Astrocyte of the hippocampus (primary cell): ENCODE data around the gene ARID5A.

Source experiments
- DNase-seq: peaks from one replicate; pipeline ENCODE4 v3.0.0; 2011; ENCODE audit warnings: low read depth, low spot score

The ARID5A gene

DNA sequence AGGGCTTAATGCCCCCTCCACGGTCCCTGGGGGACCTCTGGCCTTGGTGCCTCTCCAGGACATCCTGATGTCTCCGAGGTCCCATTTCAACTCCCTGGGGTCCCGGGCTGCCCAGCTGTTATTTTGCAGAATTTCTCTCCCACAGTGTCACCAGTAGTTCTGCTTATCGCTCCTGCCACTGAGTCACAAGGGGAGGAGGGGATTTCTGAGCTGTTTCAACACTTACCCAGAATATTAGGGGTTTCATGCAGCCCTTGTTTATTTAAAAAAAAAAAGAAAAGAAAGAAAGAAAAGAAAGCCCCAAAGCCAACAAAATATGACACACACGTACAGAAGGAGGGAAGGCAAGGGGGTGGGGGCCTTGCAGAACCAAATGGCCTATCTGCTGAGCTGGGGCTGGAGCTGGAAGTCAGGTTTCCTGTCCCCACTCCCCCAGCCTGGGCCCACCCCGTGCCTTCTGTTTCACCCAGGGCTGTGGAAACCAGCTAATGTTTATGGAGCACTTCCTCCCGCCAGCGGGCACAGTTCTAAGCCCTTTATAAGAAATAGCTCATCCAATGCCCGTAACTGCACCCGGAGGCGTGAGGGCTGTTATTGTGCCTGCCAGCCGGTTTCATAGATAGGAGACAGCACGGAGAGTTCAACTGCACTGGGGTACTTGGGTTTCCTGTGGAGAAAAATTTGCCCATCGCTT is 8.4 kb upstream of the ARID5A start:
- peak; percentile 39 for DNase-seq

DNA sequence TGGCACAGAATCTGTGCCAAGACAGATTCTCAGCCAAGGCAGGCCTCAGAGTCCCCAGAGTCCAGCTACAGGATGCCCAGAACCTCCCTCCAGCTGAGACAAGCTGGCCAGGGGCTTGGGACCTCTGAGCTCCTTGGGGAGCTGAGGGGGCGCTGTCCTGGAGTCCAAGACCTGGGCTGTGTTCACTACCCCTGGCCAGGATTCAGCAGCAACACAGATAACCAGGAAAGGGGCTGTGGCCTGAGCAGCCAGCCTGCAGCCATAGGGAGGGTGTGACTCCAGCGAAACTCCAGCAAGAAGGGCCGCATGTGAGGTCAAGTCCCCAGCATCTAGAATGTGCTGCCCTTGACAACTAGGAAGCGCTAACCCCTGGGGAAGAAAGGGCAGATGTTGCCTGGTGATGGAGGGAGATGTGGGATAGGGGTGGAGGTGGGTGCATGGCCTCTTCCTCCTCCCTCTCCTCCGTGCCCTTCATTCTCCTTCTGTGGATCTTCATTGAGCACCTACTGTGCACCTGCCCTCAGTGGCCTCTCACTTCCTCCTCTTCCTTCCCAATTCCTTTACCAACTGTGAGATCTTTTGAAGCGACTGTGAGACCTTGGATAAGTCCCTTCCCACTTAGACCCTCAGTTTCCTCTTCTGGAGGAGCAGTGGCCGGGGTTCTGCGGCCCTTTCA is 7.7 kb upstream of the ARID5A start:
- DNase-seq, result no peak

DNA sequence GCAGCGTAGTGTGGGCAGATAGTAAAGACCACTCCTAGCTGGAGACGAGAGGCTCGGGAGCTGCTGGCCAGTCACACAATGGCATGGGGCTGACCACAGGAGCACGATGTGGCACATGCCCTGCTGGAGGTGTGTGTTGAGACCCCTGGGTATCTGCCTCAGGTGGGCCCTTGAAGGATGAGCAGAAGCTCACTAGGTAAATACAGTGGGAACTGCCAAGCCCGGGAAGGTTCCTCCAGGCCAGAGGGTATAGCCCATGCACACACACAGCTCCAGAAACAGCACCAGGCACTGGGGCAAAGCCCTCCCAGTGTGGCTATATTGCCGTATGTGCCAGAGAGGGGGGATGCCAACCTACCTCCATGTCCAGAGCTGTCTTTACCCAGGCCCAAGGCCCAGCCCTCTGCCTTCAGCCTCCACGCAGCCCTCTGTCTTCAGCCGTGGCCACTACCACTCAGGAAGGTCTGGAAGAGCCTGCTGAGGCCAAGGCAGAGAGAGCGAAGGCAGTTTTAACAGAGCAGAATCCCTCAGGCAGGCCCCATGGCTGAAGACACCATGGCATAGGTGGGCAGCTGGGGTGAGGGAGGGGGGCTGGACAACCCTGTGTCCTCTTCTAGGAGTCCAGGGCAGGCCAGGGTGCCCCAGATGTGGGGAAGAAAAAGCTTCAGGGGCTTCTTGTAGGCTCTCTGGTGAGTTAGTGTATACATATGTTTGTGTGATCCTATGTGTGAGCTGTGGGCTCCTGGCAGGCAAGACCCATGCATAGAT is 7.0 kb upstream of the ARID5A start:
- DNase-seq, result no peak

DNA sequence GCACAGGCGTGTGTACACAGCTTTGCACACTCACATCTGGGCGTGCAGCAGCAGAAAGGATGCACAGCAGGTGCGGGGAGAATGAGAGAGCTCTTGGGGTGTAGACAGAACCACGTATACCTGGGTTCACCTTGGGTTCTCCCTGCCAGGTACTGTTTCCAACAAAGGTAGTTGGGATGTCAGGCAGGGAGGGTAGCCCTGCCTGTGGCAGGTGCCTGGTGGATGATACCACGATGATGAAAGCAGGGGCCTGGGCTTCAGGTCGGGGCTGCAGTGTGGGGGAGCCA is 6.5 kb upstream of the ARID5A start:
- no peak for DNase-seq

DNA sequence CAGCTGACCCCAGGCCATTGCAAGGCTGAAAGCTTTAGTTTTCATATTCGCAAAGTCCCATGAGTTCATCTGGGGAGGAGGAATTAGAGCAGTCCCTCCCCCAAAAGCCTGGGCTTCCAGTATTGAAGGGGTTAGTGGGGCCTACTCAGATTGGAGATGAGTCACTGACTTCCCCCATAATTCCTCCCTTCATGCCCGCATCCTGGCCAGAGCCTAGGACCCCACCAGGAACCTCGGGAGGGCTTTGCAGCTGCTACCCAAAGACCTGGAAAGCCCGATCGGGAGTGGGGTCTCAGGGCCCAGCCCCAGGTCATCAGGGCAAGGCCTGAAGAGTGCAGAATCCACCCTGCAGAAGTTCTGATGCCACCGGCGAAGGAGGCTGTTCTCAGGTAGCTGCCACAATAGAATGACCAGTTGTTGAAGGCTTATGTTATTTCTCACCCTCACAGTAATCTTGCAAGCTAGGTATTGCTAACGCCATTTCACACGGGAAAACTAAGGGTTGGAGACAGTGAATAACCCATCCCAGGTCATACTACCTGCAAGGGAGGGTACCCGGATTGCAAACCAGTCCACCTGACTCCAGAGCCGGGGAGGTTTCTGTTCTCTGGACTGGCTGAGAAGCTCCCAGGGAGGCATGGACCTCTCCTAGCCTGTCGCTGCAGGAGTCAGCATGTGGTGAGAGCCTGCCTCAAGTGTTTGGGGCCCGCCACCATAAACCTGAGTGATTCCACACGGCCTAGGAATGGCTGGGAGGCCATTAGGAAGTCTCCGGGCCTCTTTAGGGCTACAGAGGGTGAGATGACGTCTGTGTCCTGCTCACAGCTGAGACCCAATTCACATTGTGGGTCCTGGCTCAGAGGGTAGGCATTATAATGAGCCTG is 5.8 kb upstream of the ARID5A start:
- no peak for DNase-seq

DNA sequence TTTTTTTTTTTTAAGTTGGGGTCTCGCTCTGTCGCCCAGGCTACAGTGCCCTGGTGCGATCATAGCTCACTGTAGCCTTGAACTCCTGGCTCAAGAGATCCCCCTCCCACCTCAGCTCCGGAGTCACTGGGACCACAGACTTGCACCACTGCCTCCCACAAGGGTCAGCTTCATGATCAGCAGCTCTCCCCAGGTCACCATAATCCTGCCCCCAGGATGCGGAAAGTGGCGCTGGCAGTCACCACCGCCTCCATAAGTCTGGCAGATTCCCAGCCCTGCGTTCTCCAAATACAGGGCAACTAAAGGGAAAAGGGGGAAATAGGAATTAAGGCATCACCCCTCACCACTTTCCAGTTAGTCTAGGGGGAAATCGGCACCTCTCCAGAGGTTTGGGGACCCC is 5.2 kb upstream of the ARID5A start:
- DNase-seq, result no peak

DNA sequence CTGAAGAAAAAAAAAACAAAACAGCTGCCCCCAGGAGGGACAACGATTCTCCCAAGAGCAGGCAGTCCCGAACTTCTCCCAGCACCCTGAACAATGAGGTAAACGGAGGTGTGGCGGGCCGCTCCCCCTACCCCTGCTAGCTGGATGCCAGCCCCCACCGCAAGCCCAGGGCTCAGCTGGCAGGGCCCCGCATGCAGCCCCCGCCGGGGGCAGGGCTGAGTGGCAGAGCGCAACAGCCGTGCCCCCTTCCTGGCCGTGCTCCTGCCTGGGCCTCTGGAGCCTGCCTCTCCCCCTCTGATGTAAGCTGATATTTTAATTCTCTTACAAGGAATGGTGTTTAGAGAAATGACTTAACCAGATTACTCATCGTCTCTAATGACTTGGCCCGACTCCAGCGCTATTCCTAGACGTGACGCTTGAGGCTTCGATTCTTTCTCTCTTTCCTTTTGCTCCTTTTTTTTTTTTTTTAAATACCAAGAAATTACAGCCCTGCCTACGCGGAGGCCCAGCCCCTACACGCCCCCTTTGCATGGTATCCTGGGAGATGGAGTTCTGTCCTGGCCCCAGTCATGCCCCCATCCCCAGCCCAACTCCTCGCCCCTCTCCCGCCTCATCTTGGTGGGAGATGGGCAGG is 4.6 kb upstream of the ARID5A start:
- peak; percentile 99 for DNase-seq

DNA sequence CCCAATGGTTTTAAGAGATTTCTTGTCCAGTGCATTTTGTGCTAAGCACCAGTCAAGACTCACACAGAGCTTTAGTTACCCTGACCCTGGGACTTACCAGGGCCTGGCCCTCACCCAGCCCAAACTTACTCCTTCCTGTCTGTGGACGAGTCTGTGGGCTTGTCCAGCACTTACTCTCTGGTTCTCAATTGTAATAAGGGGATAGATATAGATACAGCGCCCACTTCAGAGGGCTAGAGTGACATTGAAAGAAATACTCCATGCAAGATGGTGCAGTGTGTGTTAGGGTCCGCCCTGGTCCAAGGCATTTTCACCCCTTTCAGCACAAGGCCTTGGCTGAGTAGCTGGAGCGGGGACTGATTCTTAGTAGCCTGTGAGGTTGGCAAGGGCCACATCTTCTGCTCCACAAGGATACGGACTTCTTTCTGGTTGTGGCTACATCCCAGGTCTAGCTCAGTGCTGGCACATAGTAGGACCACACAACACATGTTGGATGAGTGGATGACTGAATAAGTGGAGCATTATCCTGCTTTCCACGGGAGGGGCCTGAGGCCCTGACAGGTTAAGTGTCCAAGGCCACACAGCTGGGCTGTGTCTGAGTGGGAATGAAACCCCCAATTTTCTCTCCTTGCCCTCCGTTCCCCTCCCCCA is 3.8 kb upstream of the ARID5A start:
- DNase-seq, result no peak

DNA sequence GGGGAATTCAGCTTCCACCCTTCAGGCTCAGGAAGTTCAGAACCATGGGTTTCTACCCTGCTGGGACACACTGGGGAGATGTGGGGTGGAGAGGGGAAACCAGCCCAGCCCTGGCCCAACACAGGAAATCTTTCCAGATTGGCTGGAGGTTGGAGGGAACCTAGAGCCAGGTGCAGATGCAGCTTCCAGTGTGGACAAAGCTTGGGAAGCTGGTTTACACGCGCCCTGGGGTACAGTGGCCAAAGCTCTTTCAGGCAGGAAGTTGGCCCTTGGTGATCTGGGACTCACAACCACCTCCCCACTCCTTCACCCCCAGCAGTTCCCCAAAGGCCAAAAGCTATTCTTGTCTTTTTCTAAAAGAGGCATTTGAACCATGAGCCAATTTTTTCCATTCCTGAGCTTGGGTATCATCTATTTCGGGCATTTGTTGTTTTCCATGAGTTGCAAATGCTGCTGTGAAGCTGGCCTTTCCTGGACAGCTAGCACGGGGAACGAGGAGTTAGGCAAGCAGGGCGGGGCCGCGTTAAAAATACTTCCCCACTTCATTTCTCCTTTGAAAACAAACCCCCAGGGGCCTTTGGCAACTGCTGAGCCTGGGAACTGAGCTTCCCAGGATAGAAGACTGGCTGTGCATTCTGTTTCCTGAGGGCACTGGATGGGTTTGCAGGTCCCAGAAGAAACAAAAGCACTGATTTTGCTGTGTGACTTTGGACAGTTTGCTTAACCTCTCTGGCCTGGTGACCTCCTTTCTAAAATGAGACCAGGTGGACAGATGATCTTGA is 3.1 kb upstream of the ARID5A start:
- DNase-seq, result no peak

DNA sequence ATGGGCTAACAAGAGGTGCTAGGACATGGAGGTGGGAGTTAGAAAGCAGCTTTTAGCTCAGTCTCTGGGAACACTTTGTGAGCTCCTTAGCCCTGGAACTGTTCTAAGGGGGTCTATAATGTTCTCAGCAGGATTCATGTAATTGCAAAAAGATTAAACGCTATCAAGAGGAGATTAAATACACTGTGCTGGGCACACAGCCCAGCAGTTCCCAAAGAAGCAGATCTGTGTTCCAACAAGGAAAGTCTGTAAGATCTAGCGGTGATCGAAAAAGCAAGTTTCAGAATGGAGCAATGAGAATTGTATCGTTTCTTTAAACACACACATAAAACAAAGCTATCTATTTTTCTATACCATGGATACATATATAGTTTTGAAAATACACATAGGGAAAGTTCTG is 2.4 kb upstream of the ARID5A start:
- no peak for DNase-seq

DNA sequence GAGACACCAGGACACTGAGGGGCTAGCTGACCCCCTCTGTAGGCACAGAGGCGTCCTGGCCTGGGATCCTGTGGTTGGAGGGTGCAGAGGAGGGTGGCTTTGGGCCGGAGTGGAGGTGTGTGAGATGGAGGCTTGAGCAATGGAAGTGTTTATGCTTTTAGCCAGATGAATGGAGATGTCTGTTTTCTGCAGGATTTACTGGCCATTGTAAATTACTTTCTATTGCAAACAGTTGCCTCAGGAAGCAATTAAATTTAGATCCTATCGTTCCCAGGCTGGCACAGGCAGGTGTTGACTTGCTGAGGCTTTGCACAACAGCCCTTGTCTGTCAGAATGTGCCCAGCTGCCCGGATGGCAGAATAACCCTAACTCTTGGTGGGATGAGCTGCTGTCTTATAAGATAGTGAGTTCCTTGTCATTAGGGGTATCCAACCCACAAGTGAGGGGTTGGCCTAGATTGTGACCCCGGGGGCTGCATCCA is 1.8 kb upstream of the ARID5A start:
- no peak for DNase-seq

DNA sequence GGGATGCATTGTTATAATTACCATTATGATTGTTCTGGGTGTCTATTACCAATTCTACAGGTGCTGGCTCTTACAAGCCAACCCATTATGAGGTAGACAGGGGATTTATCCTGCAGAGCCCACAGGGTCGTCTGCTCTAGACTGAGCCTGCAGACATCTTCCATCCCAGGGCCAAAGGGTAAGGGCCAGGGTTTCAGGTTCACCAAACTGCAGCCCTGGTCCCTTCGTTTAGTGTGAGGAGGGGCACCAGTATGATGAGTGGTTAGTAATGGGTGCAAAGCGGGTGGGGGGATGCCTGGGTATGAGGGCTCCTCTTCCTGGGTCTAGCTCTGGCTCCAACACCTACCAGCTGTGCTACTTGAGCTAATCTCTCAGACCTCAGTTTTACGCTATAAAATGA is 1.2 kb upstream of the ARID5A start:
- DNase-seq, result no peak

DNA sequence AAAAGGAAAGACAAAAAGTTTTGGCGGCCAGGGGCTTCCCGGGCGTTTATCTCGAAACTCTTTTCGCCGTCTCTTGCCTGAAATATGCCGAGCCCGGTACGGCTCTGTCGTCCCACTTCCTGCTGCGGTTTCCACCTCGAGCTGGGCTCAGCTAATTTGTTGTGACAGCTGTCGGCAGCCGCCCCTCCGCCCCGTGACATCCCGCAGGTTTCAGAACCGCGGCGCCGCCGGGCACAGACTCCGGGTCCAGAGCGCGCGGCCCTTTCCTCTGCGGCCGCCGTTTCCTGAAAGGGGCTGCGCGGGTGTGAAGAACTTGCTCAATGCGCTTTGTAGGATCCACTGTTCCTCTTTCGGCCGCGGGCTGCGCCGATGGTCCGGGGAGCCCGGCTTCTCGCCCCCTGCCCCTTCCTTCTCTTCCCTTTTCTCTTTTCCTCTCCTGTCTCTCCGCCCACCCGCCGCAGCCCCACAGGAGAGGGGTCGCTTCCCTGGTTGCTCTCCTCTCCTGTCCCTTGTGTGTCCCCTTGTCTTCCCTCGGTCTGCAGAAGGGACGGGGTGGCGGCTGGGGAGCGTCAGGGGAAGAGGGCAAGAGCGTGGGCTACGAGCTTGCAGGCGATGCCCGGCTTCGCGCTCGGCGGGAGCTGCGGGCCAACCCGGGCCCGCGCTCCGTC is 648 bp downstream of the ARID5A start:
- peak; percentile 75 for DNase-seq

DNA sequence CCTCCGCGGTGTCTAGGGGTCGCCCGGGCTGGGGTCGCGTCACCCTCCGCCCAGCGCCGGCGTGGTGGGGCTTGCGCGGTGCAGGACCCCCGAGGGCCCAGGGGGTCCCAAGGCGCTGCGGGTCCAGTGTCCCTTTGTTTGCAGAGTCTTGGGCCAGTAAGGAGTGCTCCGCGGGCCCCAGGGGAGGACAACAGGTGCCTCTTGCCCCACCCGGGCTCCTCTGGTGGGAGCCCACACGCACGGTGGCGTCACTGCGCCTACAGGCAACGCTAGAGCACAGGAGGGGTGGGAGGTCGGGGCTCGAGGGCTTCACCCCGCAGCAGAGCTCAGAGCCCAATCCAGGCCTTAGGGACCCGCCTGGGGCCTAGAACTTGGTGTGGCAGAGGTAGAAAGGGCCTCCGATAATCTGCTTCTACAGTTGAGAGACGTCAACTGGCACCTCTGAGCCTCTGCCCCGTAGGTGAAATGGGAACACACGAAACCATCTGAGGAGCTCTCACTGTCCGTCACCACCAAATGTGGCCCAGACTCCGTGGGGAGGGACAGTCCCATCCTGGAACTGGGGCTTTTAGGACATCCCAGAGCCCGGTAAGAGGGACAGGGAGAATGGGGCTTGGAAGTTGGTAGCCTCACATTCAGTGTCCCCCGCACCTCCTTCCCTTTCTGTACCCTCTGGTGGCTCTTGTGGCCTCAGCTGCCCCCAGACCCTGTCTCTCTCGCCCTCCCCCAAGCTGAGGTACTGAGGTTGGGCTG is 1.4 kb downstream of the ARID5A start:
- DNase-seq, result peak; percentile 34

DNA sequence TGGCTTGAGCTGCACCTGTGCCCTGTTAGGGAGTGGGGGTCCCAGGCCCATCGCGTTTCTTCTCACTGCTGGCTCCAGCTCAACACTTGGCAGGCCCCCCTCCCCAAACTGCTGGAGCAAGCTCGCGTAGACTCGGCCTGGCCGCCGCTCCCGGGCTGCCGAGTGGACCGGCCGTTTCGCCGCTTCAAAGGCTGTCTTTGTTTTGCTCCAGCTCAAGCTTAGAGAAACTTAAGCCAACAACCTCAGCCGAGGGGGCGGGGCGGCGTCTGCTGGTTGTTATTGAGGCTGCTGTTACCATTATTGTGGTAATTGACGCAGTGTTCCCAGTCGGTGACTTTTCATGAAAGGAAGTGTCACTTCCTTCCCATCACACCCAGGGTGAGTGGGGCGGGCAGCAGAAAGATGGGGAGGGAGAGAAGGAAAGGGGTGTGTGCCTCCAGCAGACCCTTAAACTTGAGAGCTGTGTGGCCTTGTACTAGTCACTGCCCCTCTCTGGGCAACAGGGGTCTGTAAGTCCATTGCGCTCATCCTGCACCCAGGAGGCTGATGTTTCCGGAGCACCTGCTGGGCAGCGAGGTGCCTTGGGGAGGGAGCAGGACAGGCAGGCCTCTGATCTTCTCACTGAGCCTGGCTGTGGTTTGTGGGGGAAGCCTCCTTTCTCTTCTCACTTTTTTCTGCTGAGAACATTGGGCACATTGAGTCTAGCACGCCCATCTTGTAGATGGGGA is 2.1 kb downstream of the ARID5A start:
- peak; percentile 82 for DNase-seq

DNA sequence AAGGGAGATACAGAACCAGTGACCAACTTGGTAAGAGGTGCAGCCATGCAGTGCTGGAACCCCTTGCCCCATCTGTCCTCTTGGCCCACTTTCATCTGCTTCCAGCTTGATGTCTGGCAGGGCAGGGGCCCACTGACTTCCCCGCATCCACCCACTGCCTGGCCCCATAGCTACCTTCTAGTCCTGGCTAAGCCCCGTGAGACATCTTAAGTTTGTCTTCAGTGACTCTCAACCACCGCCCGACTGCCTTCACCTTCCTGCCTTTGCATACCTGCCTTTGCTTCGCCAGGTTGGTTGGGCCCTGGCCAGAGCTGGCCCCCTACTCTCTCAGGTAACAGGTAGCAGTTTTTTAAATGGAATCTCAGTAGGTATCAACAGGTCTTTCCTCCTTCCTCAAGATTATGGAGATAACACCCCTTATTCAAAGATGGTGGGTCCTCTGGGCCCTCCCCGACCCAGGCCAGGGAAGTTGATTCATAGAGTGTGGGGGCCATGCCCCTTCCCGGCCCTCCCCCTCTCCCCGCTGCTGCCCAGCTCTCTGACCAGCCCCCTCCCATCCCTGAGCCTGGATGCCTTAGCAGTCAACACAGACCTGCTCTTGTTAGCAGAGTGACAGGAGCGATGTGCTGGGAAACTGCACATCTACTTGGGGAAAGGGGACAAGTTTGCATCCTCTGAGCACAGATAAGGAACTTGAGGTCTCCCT is 2.8 kb downstream of the ARID5A start:
- DNase-seq, result no peak

DNA sequence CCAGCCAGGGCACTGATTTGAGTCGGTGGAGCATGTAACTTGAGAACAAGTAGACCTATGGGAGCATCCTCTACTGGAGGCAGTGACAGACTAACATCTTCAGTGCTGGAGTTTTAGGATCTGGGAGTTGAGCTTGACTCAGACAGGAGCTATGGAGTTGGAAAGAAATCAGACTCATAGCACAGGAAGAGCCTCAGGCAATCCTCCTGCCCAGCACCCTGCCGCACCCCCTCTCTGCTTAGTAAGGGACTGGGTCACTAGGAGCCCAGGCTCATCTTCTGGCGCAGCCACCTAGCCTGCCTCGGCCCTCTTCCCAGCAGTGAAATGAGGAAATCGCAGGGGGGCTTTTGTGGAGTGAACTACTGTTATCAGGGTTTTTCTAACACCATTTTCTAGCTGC is 3.6 kb downstream of the ARID5A start:
- no peak for DNase-seq
